ENCODE measurements around the gene NRL.
"Not testable (repeated sequence)": the region's sequence is repeated elsewhere in the genome, so short reads cannot be mapped to it uniquely, and the experiment has no call there.

DNA sequence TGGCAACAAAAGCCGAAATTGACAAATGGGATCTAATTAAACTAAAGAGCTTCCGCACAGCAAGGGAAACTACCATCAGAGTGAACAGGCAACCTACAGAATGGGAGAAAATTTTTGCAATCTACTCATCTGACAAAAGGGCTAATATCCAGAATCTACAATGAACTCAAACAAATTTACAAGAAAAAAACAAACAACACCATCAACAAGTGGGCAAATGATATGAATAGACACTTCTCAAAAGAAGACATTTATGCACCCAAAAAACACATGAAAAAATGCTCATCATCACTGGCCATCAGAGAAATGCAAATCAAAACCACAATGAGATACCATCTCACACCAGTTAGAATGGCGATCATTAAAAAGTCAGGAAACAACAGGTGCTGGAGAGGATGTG lies 85.1 kb downstream of the NRL start:
- TF ChIP-seq, protein P1, sequence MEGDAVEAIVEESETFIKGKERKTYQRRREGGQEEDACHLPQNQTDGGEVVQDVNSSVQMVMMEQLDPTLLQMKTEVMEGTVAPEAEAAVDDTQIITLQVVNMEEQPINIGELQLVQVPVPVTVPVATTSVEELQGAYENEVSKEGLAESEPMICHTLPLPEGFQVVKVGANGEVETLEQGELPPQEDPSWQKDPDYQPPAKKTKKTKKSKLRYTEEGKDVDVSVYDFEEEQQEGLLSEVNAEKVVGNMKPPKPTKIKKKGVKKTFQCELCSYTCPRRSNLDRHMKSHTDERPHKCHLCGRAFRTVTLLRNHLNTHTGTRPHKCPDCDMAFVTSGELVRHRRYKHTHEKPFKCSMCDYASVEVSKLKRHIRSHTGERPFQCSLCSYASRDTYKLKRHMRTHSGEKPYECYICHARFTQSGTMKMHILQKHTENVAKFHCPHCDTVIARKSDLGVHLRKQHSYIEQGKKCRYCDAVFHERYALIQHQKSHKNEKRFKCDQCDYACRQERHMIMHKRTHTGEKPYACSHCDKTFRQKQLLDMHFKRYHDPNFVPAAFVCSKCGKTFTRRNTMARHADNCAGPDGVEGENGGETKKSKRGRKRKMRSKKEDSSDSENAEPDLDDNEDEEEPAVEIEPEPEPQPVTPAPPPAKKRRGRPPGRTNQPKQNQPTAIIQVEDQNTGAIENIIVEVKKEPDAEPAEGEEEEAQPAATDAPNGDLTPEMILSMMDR (IDR thresholded peaks at IDR 0.05), result not testable (repeated sequence)
- TF ChIP-seq POLR2A (IDR thresholded peaks at IDR 0.05), result not testable (repeated sequence)

All from heart left ventricle (tissue), 13 donors.